ENCODE results near the gene VPS26A. TPM values are rescaled to one million over a fixed set of nuclear protein-coding genes. Genes with fewer than 3 reads are reported as not detected.

VPS26A gene
- total RNA-seq, 1 experiment from 2014 or later, result 28.3 TPM

GRCh38 chr10:69142983-69143382 lies 19.0 kb downstream of the VPS26A start:
- Histone ChIP-seq H3K79me2 (ENCODE audit: low read length) (peaks cover 91% of the 10 kb centered on the region), H3K4me1 (ENCODE audit: low read length) (0 out of 2 replicates have a peak, but pooled peaks cover 4% of the 10 kb centered on the region), H4K20me1 (ENCODE audit: insufficient read depth, low read depth, low read length) (no peaks in the 10 kb centered on the region)

DNA sequence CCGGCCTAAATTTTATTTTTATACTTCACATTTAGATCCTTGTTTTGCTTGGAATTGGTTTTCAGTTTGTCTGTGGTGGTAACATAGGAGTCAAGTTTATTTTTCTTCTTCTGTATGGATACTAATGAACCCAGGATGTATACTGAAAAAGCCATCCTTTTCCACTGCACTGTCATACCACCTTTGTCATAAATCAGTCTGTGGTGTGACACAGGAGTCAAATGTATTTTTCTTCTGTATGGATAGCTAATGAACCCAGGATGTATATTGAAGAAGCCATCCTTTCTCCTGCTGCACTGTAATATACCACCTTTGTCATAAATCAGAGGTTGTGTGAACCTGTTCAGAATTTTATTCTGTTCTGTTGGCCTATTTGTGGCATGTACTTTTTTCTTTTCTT lies 21.4 kb downstream of the VPS26A start:
- H4K20me1 ChIP-seq (ENCODE audit: insufficient read depth, low read depth, low read length), result no peaks in the 10 kb centered on the region
- no peaks in the 10 kb centered on the region for H3K9me2 ChIP-seq (replicated peaks; ENCODE audit: insufficient read depth, low read length)
- H3K27ac ChIP-seq (ENCODE audit: low read length), result no peak overlapping the region
- H3K9ac ChIP-seq (ENCODE audit: low read length), result no peak overlapping the region
- no peaks in the 10 kb centered on the region for H3K27me3 ChIP-seq (ENCODE audit: low read length)
- H3K36me3 ChIP-seq (ENCODE audit: insufficient read depth, low read length), result no peaks in the 10 kb centered on the region
- no peak overlapping the region for H3K4me3 ChIP-seq (ENCODE audit: low read length)
- DNase-seq, result no peak
- 0 out of 2 replicates have a peak, but pooled peaks cover 4% of the 10 kb centered on the region for H3K4me1 ChIP-seq (ENCODE audit: low read length)
- H2AFZ ChIP-seq (ENCODE audit: low read length), result no peak overlapping the region
- no peak overlapping the region for H3K4me2 ChIP-seq (ENCODE audit: low read depth, low read length, poor library complexity, severe bottlenecking)
- no peaks in the 10 kb centered on the region for H3K9me3 ChIP-seq (ENCODE audit: low read length)
- H3K79me2 ChIP-seq (ENCODE audit: low read length), result peaks cover 90% of the 10 kb centered on the region

More at GRCh38 chr10:69142983-69143382, 19.0 kb downstream of the VPS26A start:
- H3K9ac ChIP-seq (ENCODE audit: low read length), result no peak overlapping the region
- H2AFZ ChIP-seq (ENCODE audit: low read length), result no peak overlapping the region
- no peak overlapping the region for H3K4me2 ChIP-seq (ENCODE audit: low read depth, low read length, poor library complexity, severe bottlenecking)
- H3K27ac ChIP-seq (ENCODE audit: low read length), result no peak overlapping the region
- 0 out of 2 replicates have a peak, but pooled peaks cover 2% of the 10 kb centered on the region for H3K36me3 ChIP-seq (ENCODE audit: insufficient read depth, low read length)
- H3K4me3 ChIP-seq (ENCODE audit: low read length), result no peak overlapping the region
- H3K9me3 ChIP-seq (ENCODE audit: low read length), result no peaks in the 10 kb centered on the region
- no peaks in the 10 kb centered on the region for H3K27me3 ChIP-seq (ENCODE audit: low read length)
- no peaks in the 10 kb centered on the region for H3K9me2 ChIP-seq (replicated peaks; ENCODE audit: insufficient read depth, low read length)
- DNase-seq, result no peak

- H2AFZ ChIP-seq (ENCODE audit: low read length), result no peak overlapping the region
- H3K4me2 ChIP-seq (ENCODE audit: low read depth, low read length, poor library complexity, severe bottlenecking), result no peak overlapping the region
- DNase-seq, result no peak
- no peak overlapping the region for H3K4me3 ChIP-seq (ENCODE audit: low read length)
- 0 out of 2 replicates have a peak, but pooled peaks cover 4% of the 10 kb centered on the region for H3K4me1 ChIP-seq (ENCODE audit: low read length)
- no peaks in the 10 kb centered on the region for H3K9me3 ChIP-seq (ENCODE audit: low read length)
- peaks cover 90% of the 10 kb centered on the region for H3K79me2 ChIP-seq (ENCODE audit: low read length)
- no peaks in the 10 kb centered on the region for H3K36me3 ChIP-seq (ENCODE audit: insufficient read depth, low read length)
- no peaks in the 10 kb centered on the region for H4K20me1 ChIP-seq (ENCODE audit: insufficient read depth, low read depth, low read length)
- no peaks in the 10 kb centered on the region for H3K9me2 ChIP-seq (replicated peaks; ENCODE audit: insufficient read depth, low read length)
- H3K27ac ChIP-seq (ENCODE audit: low read length), result no peak overlapping the region
- H3K9ac ChIP-seq (ENCODE audit: low read length), result no peak overlapping the region
- no peaks in the 10 kb centered on the region for H3K27me3 ChIP-seq (ENCODE audit: low read length)
Measured at GRCh38 chr10:69145864-69146263, 21.9 kb downstream of the VPS26A start.

DNA sequence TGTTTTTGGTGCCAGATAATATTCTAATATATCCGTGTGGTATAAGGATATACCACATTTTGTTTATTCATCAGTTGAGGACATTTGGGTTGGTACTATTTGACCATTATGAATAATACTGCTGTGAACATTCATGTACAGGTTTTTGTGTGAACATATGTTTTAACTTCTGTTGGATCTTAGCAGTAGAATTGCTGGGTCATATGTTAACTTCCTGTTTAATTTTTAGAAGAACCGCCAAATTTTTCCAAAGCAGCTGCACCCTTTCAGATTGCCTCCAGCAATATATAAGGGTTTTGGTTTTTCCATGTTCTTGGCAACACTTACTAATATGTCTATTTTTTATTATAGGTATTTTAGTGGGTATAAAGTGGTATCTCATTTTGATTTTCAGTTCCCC lies 22.8 kb downstream of the VPS26A start:
- Histone ChIP-seq H4K20me1 (ENCODE audit: insufficient read depth, low read depth, low read length) (no peaks in the 10 kb centered on the region), H3K4me2 (ENCODE audit: low read depth, low read length, poor library complexity, severe bottlenecking) (no peak overlapping the region), H3K4me1 (ENCODE audit: low read length) (0 out of 2 replicates have a peak, but pooled peaks cover 4% of the 10 kb centered on the region), H3K36me3 (ENCODE audit: insufficient read depth, low read length) (no peaks in the 10 kb centered on the region), H3K79me2 (ENCODE audit: low read length) (peaks cover 85% of the 10 kb centered on the region), H3K9me3 (ENCODE audit: low read length) (no peaks in the 10 kb centered on the region), H3K9me2 (replicated peaks; ENCODE audit: insufficient read depth, low read length) (no peaks in the 10 kb centered on the region), H2AFZ (ENCODE audit: low read length) (no peak overlapping the region), H3K27ac (ENCODE audit: low read length) (no peak overlapping the region), H3K4me3 (ENCODE audit: low read length) (no peak overlapping the region), H3K27me3 (ENCODE audit: low read length) (no peaks in the 10 kb centered on the region), H3K9ac (ENCODE audit: low read length) (no peak overlapping the region)
- no peak for DNase-seq

DNA sequence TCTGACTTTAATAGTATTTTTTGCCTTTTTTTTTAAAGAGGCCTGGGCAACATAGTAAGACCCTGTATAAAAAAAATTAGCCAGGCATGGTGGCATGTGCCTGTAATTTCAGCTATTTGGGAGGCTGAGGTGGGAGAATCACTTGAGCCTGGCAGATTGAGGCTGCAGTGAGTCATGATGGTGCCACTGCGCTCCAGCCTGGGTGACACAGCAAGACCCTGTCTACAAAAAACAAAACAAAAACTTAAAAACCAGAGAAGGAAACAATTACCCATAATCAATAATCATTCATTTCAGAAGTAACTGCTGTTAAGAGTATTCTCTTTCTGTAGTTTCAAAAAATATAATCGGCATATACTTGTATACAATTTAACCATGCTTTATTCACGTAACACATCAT lies 28.0 kb downstream of the VPS26A start:
- H3K27me3 ChIP-seq (ENCODE audit: low read length), result no peaks in the 10 kb centered on the region
- H3K9me3 ChIP-seq (ENCODE audit: low read length), result no peaks in the 10 kb centered on the region
- no peaks in the 10 kb centered on the region for H3K4me1 ChIP-seq (ENCODE audit: low read length)
- DNase-seq, result no peak
- no peak overlapping the region for H2AFZ ChIP-seq (ENCODE audit: low read length)
- no peaks in the 10 kb centered on the region for H3K9me2 ChIP-seq (replicated peaks; ENCODE audit: insufficient read depth, low read length)
- peaks cover 82% of the 10 kb centered on the region for H3K79me2 ChIP-seq (ENCODE audit: low read length)
- H3K4me2 ChIP-seq (ENCODE audit: low read depth, low read length, poor library complexity, severe bottlenecking), result no peak overlapping the region
- no peak overlapping the region for H3K27ac ChIP-seq (ENCODE audit: low read length)
- H3K9ac ChIP-seq (ENCODE audit: low read length), result no peak overlapping the region
- no peaks in the 10 kb centered on the region for H3K36me3 ChIP-seq (ENCODE audit: insufficient read depth, low read length)
- H3K4me3 ChIP-seq (ENCODE audit: low read length), result no peak overlapping the region
- no peaks in the 10 kb centered on the region for H4K20me1 ChIP-seq (ENCODE audit: insufficient read depth, low read depth, low read length)

DNA sequence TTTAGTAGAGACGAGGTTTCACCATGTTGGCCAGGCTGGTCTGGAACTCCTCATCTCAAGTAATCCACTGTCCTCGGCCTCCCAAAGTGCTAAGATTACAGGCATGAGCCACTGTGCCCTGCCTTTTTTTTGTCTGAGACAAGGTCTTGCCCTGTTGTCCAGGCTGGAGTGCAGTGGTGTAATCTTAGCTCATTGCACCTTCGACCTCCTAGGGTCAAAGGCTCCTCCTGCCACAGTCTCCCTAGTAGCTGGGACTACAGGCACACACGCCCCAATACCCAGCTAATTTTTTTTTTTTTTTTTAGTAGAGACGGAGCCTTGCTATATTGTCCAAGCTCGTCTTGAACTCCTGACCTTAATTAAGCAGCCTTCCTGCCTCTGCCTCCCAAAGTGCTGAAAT lies 29.2 kb downstream of the VPS26A start:
- H3K9ac ChIP-seq (ENCODE audit: low read length), result no peak overlapping the region
- H3K4me2 ChIP-seq (ENCODE audit: low read depth, low read length, poor library complexity, severe bottlenecking), result no peak overlapping the region
- H3K4me3 ChIP-seq (ENCODE audit: low read length), result no peak overlapping the region
- no peaks in the 10 kb centered on the region for H3K9me3 ChIP-seq (ENCODE audit: low read length)
- H3K4me1 ChIP-seq (ENCODE audit: low read length), result no peaks in the 10 kb centered on the region
- H3K27me3 ChIP-seq (ENCODE audit: low read length), result no peaks in the 10 kb centered on the region
- H3K27ac ChIP-seq (ENCODE audit: low read length), result no peak overlapping the region
- H2AFZ ChIP-seq (ENCODE audit: low read length), result no peak overlapping the region
- H3K9me2 ChIP-seq (replicated peaks; ENCODE audit: insufficient read depth, low read length), result no peaks in the 10 kb centered on the region
- DNase-seq, result no peak
- peaks cover 75% of the 10 kb centered on the region for H3K79me2 ChIP-seq (ENCODE audit: low read length)
- H4K20me1 ChIP-seq (ENCODE audit: insufficient read depth, low read depth, low read length), result no peaks in the 10 kb centered on the region
- H3K36me3 ChIP-seq (ENCODE audit: insufficient read depth, low read length), result 0 out of 2 replicates have a peak, but pooled peaks cover 7% of the 10 kb centered on the region

DNA sequence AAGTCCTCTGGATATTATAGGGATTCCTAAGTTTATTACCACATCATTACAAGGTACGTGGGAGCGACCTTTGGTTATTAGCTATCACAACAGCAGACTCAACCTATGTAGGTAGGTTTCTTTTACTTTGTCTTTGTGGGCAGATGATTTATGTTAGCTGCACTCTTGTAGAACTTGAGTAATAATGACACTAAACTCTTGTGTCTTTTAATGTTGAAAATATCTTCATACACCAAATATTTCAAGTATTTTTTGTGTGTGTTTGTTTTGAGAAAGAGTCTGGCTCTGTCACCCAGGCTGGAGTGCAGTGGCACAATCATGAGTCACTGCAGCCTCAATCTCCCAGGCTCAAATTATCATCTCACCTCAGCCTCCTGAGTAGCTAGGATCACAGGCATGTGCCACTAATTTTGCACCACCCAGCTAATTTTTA lies 36.8 kb downstream of the VPS26A start:
- Histone ChIP-seq H3K79me2 (ENCODE audit: low read length) (peaks cover 19% of the 10 kb centered on the region), H3K9ac (ENCODE audit: low read length) (no peak overlapping the region), H3K9me2 (replicated peaks; ENCODE audit: insufficient read depth, low read length) (no peaks in the 10 kb centered on the region), H3K27me3 (ENCODE audit: low read length) (no peaks in the 10 kb centered on the region), H4K20me1 (ENCODE audit: insufficient read depth, low read depth, low read length) (no peaks in the 10 kb centered on the region), H3K27ac (ENCODE audit: low read length) (no peak overlapping the region), H3K36me3 (ENCODE audit: insufficient read depth, low read length) (peaks cover 10% of the 10 kb centered on the region; the same call in 1 of the 2 replicates), H3K4me3 (ENCODE audit: low read length) (no peak overlapping the region), H2AFZ (ENCODE audit: low read length) (no peak overlapping the region), H3K4me2 (ENCODE audit: low read depth, low read length, poor library complexity, severe bottlenecking) (no peak overlapping the region), H3K9me3 (ENCODE audit: low read length) (no peaks in the 10 kb centered on the region), H3K4me1 (ENCODE audit: low read length) (no peaks in the 10 kb centered on the region)
- no peak for DNase-seq

- no peaks in the 10 kb centered on the region for H3K9me2 ChIP-seq (replicated peaks; ENCODE audit: insufficient read depth, low read length)
- peaks cover 28% of the 10 kb centered on the region for H3K36me3 ChIP-seq (ENCODE audit: insufficient read depth, low read length)
- H3K4me3 ChIP-seq (ENCODE audit: low read length), result no peak overlapping the region
- H3K27ac ChIP-seq (ENCODE audit: low read length), result no peak overlapping the region
- H3K4me1 ChIP-seq (ENCODE audit: low read length), result peaks cover 5% of the 10 kb centered on the region; the same call in 1 of the 2 replicates
- no peaks in the 10 kb centered on the region for H4K20me1 ChIP-seq (ENCODE audit: insufficient read depth, low read depth, low read length)
- H3K9ac ChIP-seq (ENCODE audit: low read length), result no peak overlapping the region
- no peak overlapping the region for H3K4me2 ChIP-seq (ENCODE audit: low read depth, low read length, poor library complexity, severe bottlenecking)
- no peak overlapping the region for H2AFZ ChIP-seq (ENCODE audit: low read length)
- H3K79me2 ChIP-seq (ENCODE audit: low read length), result no peaks in the 10 kb centered on the region
- no peak for DNase-seq
- no peaks in the 10 kb centered on the region for H3K9me3 ChIP-seq (ENCODE audit: low read length)
- no peaks in the 10 kb centered on the region for H3K27me3 ChIP-seq (ENCODE audit: low read length)
Measured at GRCh38 chr10:69168493-69168892, 44.5 kb downstream of the VPS26A start.
